ENCODE results near the gene SKIC8. TPM values are rescaled to one million over a fixed set of nuclear protein-coding genes. Genes with fewer than 3 reads are reported as not detected.

The SKIC8 gene
- total RNA-seq, 2 experiments from 2014 or later: 40.5 to 48.1 TPM

- CTCF ChIA-PET: interaction anchor here (1.0 to 4.3 kb wide), 4 partner anchors 9 to 158 kb away, joined by 3 to 25 read pairs (median 4); partner anchors contain the start of gene SKIC8
- Mint-ChIP-seq H3K27ac (peak overlapping the region; percentile 40), H3K4me3 (no peak overlapping the region), H3K36me3 (peaks cover 3% of the 10 kb centered on the region), H3K9me3 (ENCODE audit: low read depth) (no peaks in the 10 kb centered on the region), H3K27me3 (no peaks in the 10 kb centered on the region), H3K4me1 (peaks cover 20% of the 10 kb centered on the region)
- ATAC-seq (no peak), DNase-seq (no peak)
Measured at GRCh38 chr15:78266806-78267205, 32.6 kb downstream of the SKIC8 start.

- peak overlapping the region; percentile 79 for H3K4me3 Mint-ChIP-seq
- H3K4me1 Mint-ChIP-seq: peaks cover 20% of the 10 kb centered on the region
- DNase-seq: no peak
- no peaks in the 10 kb centered on the region for H3K9me3 Mint-ChIP-seq (ENCODE audit: low read depth)
- H3K36me3 Mint-ChIP-seq: peaks cover 3% of the 10 kb centered on the region
- CTCF ChIA-PET: interaction anchor here (0.8 to 4.3 kb wide), 11 partner anchors 9 to 172 kb away, joined by 3 to 25 read pairs (median 4); partner anchors contain the start of genes IDH3A, IREB2 and SKIC8
- ATAC-seq: no peak
- no peaks in the 10 kb centered on the region for H3K27me3 Mint-ChIP-seq
- no peak overlapping the region for H3K27ac Mint-ChIP-seq
Measured at GRCh38 chr15:78266229-78266628, 33.2 kb downstream of the SKIC8 start.

- Mint-ChIP-seq H3K4me1 (peaks cover 20% of the 10 kb centered on the region), H3K27me3 (no peaks in the 10 kb centered on the region), H3K9me3 (ENCODE audit: low read depth) (no peaks in the 10 kb centered on the region), H3K36me3 (peaks cover 3% of the 10 kb centered on the region), H3K4me3 (peak overlapping the region; percentile 79), H3K27ac (no peak overlapping the region)
- CTCF ChIA-PET: interaction anchor here (0.8 to 4.3 kb wide), 12 partner anchors 8 to 172 kb away, joined by 3 to 25 read pairs (median 4); partner anchors contain the start of genes IDH3A, IREB2 and SKIC8
- DNase-seq (no peak), ATAC-seq (no peak)
Measured at GRCh38 chr15:78265752-78266224, 33.6 kb downstream of the SKIC8 start.

GRCh38 chr15:78265137-78265460, 34.3 kb downstream of the SKIC8 start:
- H3K9me3 Mint-ChIP-seq (ENCODE audit: low read depth): no peaks in the 10 kb centered on the region
- H3K27me3 Mint-ChIP-seq: no peaks in the 10 kb centered on the region
- peak overlapping the region; percentile 79 for H3K4me3 Mint-ChIP-seq
- H3K27ac Mint-ChIP-seq: peak overlapping the region; percentile 81
- CTCF ChIA-PET: interaction anchor here (0.8 to 4.3 kb wide), 12 partner anchors 7 to 173 kb away, joined by 3 to 25 read pairs (median 4); partner anchors contain the start of genes IDH3A, IREB2 and SKIC8
- peaks cover 3% of the 10 kb centered on the region for H3K36me3 Mint-ChIP-seq
- DNase-seq (no peak), ATAC-seq (no peak)
- H3K4me1 Mint-ChIP-seq: peaks cover 20% of the 10 kb centered on the region

GRCh38 chr15:78264304-78265136, 34.9 kb downstream of the SKIC8 start, which contains the start of gene DNAJA4:
TSS of gene DNAJA4 (plus strand) at chr15:78264562. CDS start at chr15:78264764, 202 bp downstream.
- Mint-ChIP-seq H3K4me3 (peak within 1 kb of the TSS; percentile 79), H3K36me3 (peaks cover 3% of the 10 kb centered on the region), H3K9me3 (ENCODE audit: low read depth) (no peaks in the 10 kb centered on the region), H3K27me3 (no peaks in the 10 kb centered on the region), H3K27ac (peak within 1 kb of the TSS; percentile 81), H3K4me1 (peaks cover 20% of the 10 kb centered on the region)
- CTCF ChIA-PET: interaction anchor here (0.9 to 4.3 kb wide), 11 partner anchors 9 to 174 kb away, joined by 3 to 25 read pairs (median 4); partner anchors contain the start of genes IDH3A, IREB2 and SKIC8
- DNase-seq (peak; percentile 78), ATAC-seq (peak; percentile 86)

- no peak for DNase-seq
- peak overlapping the region; percentile 50 for H3K4me3 Mint-ChIP-seq
- no peaks in the 10 kb centered on the region for H3K9me3 Mint-ChIP-seq (ENCODE audit: low read depth)
- no peaks in the 10 kb centered on the region for H3K27me3 Mint-ChIP-seq
- CTCF ChIA-PET: interaction anchor here (0.9 to 4.3 kb wide), 8 partner anchors 8 to 174 kb away, joined by 3 to 25 read pairs (median 3); partner anchors contain the start of genes IDH3A, IREB2 and SKIC8
- ATAC-seq: no peak
- peaks cover 3% of the 10 kb centered on the region for H3K36me3 Mint-ChIP-seq
- H3K4me1 Mint-ChIP-seq: peaks cover 24% of the 10 kb centered on the region
- H3K27ac Mint-ChIP-seq: peak overlapping the region; percentile 71
Measured at GRCh38 chr15:78263907-78264303, 35.5 kb downstream of the SKIC8 start.

- Mint-ChIP-seq H3K27me3 (no peaks in the 10 kb centered on the region), H3K4me3 (peak overlapping the region; percentile 20), H3K36me3 (peaks cover 1% of the 10 kb centered on the region), H3K4me1 (peaks cover 24% of the 10 kb centered on the region), H3K9me3 (ENCODE audit: low read depth) (no peaks in the 10 kb centered on the region), H3K27ac (peak overlapping the region; percentile 7)
- ATAC-seq (no peak), DNase-seq (no peak)
- CTCF ChIA-PET: interaction anchor here (1.2 to 4.3 kb wide), 6 partner anchors 8 to 145 kb away, joined by 3 to 25 read pairs (median 3); partner anchors contain the start of gene SKIC8
Measured at GRCh38 chr15:78263351-78263781, 36.0 kb downstream of the SKIC8 start.

- ATAC-seq (no peak), DNase-seq (no peak)
- CTCF ChIA-PET: interaction anchor here (0.7 to 1.8 kb wide), 4 partner anchors 9 to 295 kb away, joined by 3 to 4 read pairs (median 3); no protein-coding TSS in a partner anchor
- Mint-ChIP-seq H3K36me3 (no peaks in the 10 kb centered on the region), H3K4me3 (no peak overlapping the region), H3K27ac (no peak overlapping the region), H3K9me3 (ENCODE audit: low read depth) (no peaks in the 10 kb centered on the region), H3K4me1 (peaks cover 15% of the 10 kb centered on the region), H3K27me3 (no peaks in the 10 kb centered on the region)
Measured at GRCh38 chr15:78261062-78261461, 38.3 kb downstream of the SKIC8 start.

GRCh38 chr15:78260489-78260888, 38.9 kb downstream of the SKIC8 start:
- Mint-ChIP-seq H3K4me3 (no peak overlapping the region), H3K9me3 (ENCODE audit: low read depth) (no peaks in the 10 kb centered on the region), H3K36me3 (no peaks in the 10 kb centered on the region), H3K27ac (no peak overlapping the region), H3K4me1 (peaks cover 9% of the 10 kb centered on the region), H3K27me3 (no peaks in the 10 kb centered on the region)
- CTCF ChIA-PET: interaction anchor here (0.7 to 1.8 kb wide), 4 partner anchors 9 to 294 kb away, joined by 3 to 4 read pairs (median 3); no protein-coding TSS in a partner anchor
- DNase-seq (no peak), ATAC-seq (no peak)

GRCh38 chr15:78259232-78259631, 40.2 kb downstream of the SKIC8 start:
- H3K27me3 Mint-ChIP-seq: no peaks in the 10 kb centered on the region
- no peaks in the 10 kb centered on the region for H3K9me3 Mint-ChIP-seq (ENCODE audit: low read depth)
- peaks cover 5% of the 10 kb centered on the region for H3K4me1 Mint-ChIP-seq
- H3K36me3 Mint-ChIP-seq: no peaks in the 10 kb centered on the region
- no peak overlapping the region for H3K4me3 Mint-ChIP-seq
- no peak for ATAC-seq
- CTCF ChIA-PET: no interaction called here
- H3K27ac Mint-ChIP-seq: no peak overlapping the region
- no peak for DNase-seq

- ATAC-seq: no peak
- no peak for DNase-seq
- no peaks in the 10 kb centered on the region for H3K27me3 Mint-ChIP-seq
- H3K27ac Mint-ChIP-seq: no peak overlapping the region
- CTCF ChIA-PET: interaction anchor here (0.6 to 2.5 kb wide), 6 partner anchors 8 to 143 kb away, joined by 3 to 10 read pairs (median 4); no protein-coding TSS in a partner anchor
- no peaks in the 10 kb centered on the region for H3K36me3 Mint-ChIP-seq
- no peak overlapping the region for H3K4me3 Mint-ChIP-seq
- no peaks in the 10 kb centered on the region for H3K9me3 Mint-ChIP-seq (ENCODE audit: low read depth)
- H3K4me1 Mint-ChIP-seq: peaks cover 3% of the 10 kb centered on the region
Measured at GRCh38 chr15:78257681-78258080, 41.7 kb downstream of the SKIC8 start.

- Mint-ChIP-seq H3K36me3 (no peaks in the 10 kb centered on the region), H3K27me3 (peaks cover 3% of the 10 kb centered on the region), H3K9me3 (ENCODE audit: low read depth) (no peaks in the 10 kb centered on the region), H3K4me3 (no peak overlapping the region), H3K4me1 (peaks cover 3% of the 10 kb centered on the region), H3K27ac (no peak overlapping the region)
- no peak for ATAC-seq
- CTCF ChIA-PET: interaction anchor here (1.2 kb wide), 3 partner anchors 8 to 15 kb away, joined by 3 to 4 read pairs (median 3); partner anchors contain the start of gene DNAJA4
- DNase-seq: no peak
Measured at GRCh38 chr15:78256044-78256437, 43.4 kb downstream of the SKIC8 start.

- DNase-seq (no peak), ATAC-seq (no peak)
- no peaks in the 10 kb centered on the region for H3K36me3 Mint-ChIP-seq
- CTCF ChIA-PET: interaction anchor here (0.7 to 1.2 kb wide), 4 partner anchors 9 to 128 kb away, joined by 3 to 4 read pairs (median 4); partner anchors contain the start of gene DNAJA4
- H3K4me3 Mint-ChIP-seq: no peak overlapping the region
- no peak overlapping the region for H3K27ac Mint-ChIP-seq
- H3K27me3 Mint-ChIP-seq: peaks cover 3% of the 10 kb centered on the region
- no peaks in the 10 kb centered on the region for H3K9me3 Mint-ChIP-seq (ENCODE audit: low read depth)
- peaks cover 3% of the 10 kb centered on the region for H3K4me1 Mint-ChIP-seq
Measured at GRCh38 chr15:78255421-78256043, 43.9 kb downstream of the SKIC8 start.

Measured in activated CD8-positive, alpha-beta memory T cell treated with anti-CD3 and anti-CD28 coated beads, Interleukin-2, amount 10 ng/mL, durations not matched to agents 7 days and 5 days (primary cell).